Natural killer cell (primary cell): ENCODE data around the gene PTPRN2. TPM values are rescaled to one million over a fixed set of nuclear protein-coding genes. Genes with fewer than 3 reads are reported as not detected.

Experiments used
- ATAC-seq, 3 donors: fragments of 150-1000 bp in 2 of 3; fragments of 200-7000 bp in 1 of 3; cut with Tn5 transposase; 1 replicate in 1 of 3; 2 replicates in 2 of 3; pipeline ENCODE4 v1.10.0; 2021; ENCODE audit warnings: mild to moderate bottlenecking in 2 of 3, moderate library complexity in 2 of 3
- DNase-seq, 2 donors: peaks; one replicate each; pipeline versions ENCODE4 v3.0.0 to v3.0.0-alpha.2; 2013 to 2021; ENCODE audit warnings: mixed read lengths in 1 of 2
- H3K27ac ChIP-seq: one replicate; pipeline ENCODE4 v1.5.1; 2013; ENCODE audit warnings: mild to moderate bottlenecking, low read length
- H3K27me3 ChIP-seq: one replicate; pipeline ENCODE4 v1.6.1; 2013; ENCODE audit warnings: low read length; ENCODE audit not compliant: control insufficient read depth, insufficient read depth
- H3K36me3 ChIP-seq: one replicate; pipeline ENCODE4 v1.6.1; 2013; ENCODE audit warnings: low read length; ENCODE audit not compliant: control insufficient read depth, insufficient read depth
- H3K4me1 ChIP-seq: one replicate; pipeline ENCODE4 v1.6.1; 2013; ENCODE audit warnings: low read length; ENCODE audit not compliant: control insufficient read depth, insufficient read depth
- H3K4me3 ChIP-seq: one replicate; pipeline ENCODE4 v1.5.1; 2013; ENCODE audit warnings: low read length
- H3K9me3 ChIP-seq: one replicate; pipeline ENCODE4 v1.6.1; 2013; ENCODE audit warnings: low read length; ENCODE audit not compliant: control insufficient read depth, insufficient read depth
- H3K27ac Mint-ChIP-seq, 2 donors: one replicate each; pipeline ENCODE4 v1.8.0; 2022; ENCODE audit warnings: mild to moderate bottlenecking in 2 of 2, mixed read lengths in 2 of 2, moderate library complexity in 1 of 2
- H3K27me3 Mint-ChIP-seq, 2 donors: one replicate each; pipeline ENCODE4 v1.8.0; 2022; ENCODE audit warnings: low read depth in 2 of 2, mixed read lengths in 2 of 2
- H3K36me3 Mint-ChIP-seq: one replicate; pipeline ENCODE4 v1.8.0; 2022; ENCODE audit warnings: mixed read lengths
- H3K4me1 Mint-ChIP-seq, 2 donors: one replicate each; pipeline ENCODE4 v1.8.0; 2022; ENCODE audit warnings: mixed read lengths in 2 of 2
- H3K4me3 Mint-ChIP-seq: one replicate; pipeline ENCODE4 v1.8.0; 2022; ENCODE audit warnings: mild to moderate bottlenecking, moderate library complexity, mixed read lengths
- H3K9me3 Mint-ChIP-seq, 2 donors: one replicate each; pipeline ENCODE4 v1.8.0; 2022; ENCODE audit warnings: mixed read lengths in 2 of 2
- WGBS: methylation state at CpG from one replicate; pipeline ENCODE4 v1.1.7; 2013; ENCODE audit warnings: missing lambda C conversion rate; ENCODE audit not compliant: insufficient coverage; 5-methylcytosine and 5-hydroxymethylcytosine counted together
- intact Hi-C: fragments of 100-400 bp; cut with micrococcal nuclease; formaldehyde crosslinking; loops from one replicate; pipeline ENCODE4 v1.14.2; 2022
- total RNA-seq, 4 donors: library from RNA; stranded (reverse); fragments of 120-200 nt in 1 of 4; gene quantifications; one replicate each; pipeline versions ENCODE4 v1.2.3 to v1.2.4, GENCODE V29; 2013 to 2022
- TF ChIP-seq, protein P1 (sequence below): fragments of 200-600 bp; IDR thresholded peaks from one replicate; pipeline ENCODE4 v1.8.0; 2022; ENCODE audit warnings: antibody characterized with exemption

PTPRN2 gene
- total RNA-seq, 3 donors from 2014 or later (not counting 1 experiment from before 2014, with no cell fraction given), result 1.3 to 2.5 (median 1.9) TPM

DNA sequence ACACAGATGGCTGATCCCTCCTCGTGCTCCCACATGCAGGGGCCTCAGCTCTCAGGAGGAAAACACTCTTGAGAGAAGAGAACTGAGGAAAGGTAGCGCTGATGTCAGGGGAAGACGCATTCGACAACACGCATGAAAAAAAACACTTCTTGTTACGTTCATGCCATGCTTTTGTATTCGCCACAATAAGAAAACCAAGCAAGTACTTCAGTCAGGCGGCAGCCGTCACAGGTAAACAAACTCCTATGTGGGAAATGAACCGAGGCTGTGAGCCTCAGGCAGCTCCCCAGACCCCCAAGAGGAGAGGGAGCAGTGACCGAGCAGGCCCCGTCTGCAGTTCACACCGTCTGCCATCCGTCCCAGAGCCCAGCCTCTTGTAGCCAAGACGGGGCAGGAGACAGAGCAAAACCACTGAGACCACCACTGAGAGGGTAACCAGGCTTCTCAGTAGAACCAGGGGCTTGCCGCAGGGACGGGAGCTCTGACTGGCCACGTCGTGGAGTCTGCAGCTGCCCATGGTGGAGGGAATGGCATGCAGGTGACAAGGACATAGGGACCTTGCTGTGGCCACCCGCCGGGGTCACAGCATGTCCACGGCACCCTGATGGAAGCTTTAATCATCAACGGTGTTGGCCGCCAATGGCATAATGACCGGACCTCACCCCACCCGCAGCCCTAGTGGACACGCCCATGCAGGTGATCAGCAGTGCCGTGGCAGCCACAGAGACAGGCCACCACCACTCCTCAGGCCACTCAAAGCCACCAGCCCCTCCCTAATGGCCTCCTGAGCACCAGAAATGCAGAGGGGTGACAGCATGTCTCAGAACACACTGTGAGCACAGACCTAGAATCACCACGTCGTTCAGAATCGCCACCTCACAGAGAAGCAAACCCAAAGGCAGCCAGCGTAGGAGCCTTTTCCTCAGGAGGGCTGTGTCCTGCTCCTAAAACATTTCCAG, 304.3 kb downstream of the PTPRN2 start:
- intact Hi-C loops, result no loop called here
- Mint-ChIP-seq H3K36me3 (no peaks in the 10 kb centered on the region), H3K4me3 (no peak overlapping the region), H3K27ac (no peak overlapping the region), H3K4me1 (no peaks in the 10 kb centered on the region), H3K27me3 (no peaks in the 10 kb centered on the region), H3K9me3 (peaks cover 2 to 11% of the 10 kb centered on the region in 2 donors)
- ATAC-seq, result no peak
- Histone ChIP-seq H3K36me3 (no peaks in the 10 kb centered on the region), H3K27ac (no peak overlapping the region), H3K27me3 (no peaks in the 10 kb centered on the region), H3K4me1 (no peaks in the 10 kb centered on the region), H3K4me3 (no peak overlapping the region), H3K9me3 (no peaks in the 10 kb centered on the region)
- WGBS, result 88% methylated on average over 32 of the region's 32 CpGs
- TF ChIP-seq, protein P1, sequence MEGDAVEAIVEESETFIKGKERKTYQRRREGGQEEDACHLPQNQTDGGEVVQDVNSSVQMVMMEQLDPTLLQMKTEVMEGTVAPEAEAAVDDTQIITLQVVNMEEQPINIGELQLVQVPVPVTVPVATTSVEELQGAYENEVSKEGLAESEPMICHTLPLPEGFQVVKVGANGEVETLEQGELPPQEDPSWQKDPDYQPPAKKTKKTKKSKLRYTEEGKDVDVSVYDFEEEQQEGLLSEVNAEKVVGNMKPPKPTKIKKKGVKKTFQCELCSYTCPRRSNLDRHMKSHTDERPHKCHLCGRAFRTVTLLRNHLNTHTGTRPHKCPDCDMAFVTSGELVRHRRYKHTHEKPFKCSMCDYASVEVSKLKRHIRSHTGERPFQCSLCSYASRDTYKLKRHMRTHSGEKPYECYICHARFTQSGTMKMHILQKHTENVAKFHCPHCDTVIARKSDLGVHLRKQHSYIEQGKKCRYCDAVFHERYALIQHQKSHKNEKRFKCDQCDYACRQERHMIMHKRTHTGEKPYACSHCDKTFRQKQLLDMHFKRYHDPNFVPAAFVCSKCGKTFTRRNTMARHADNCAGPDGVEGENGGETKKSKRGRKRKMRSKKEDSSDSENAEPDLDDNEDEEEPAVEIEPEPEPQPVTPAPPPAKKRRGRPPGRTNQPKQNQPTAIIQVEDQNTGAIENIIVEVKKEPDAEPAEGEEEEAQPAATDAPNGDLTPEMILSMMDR, result no peak
- no peak for DNase-seq

DNA sequence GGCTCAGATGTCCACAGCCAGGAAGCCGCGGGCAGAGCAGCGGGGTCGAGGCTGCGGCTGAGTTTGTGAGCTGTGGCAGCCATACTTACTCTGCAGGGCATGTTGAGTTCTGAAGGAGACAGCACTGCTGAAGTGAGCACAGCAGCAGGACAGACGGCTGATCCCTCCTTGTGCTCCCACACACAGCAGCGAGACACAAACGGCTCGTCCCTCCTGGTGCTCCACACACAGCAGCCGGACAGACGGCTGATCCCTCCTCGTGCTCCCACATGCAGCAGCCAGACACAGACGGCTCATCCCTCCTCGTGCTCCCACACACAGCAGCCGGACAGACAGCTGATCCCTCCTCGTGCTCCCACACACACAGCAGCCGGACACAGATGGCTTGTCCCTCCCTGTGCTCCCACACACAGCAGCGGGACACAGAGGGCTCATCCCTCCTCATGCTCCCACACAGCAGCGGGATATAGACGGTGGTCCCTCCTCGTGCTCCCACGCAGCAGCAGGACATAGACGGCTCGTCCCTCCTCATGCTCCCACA, 305.1 kb downstream of the PTPRN2 start:
- no peak for ATAC-seq
- Mint-ChIP-seq H3K27ac (no peak overlapping the region), H3K4me1 (no peaks in the 10 kb centered on the region)

DNA sequence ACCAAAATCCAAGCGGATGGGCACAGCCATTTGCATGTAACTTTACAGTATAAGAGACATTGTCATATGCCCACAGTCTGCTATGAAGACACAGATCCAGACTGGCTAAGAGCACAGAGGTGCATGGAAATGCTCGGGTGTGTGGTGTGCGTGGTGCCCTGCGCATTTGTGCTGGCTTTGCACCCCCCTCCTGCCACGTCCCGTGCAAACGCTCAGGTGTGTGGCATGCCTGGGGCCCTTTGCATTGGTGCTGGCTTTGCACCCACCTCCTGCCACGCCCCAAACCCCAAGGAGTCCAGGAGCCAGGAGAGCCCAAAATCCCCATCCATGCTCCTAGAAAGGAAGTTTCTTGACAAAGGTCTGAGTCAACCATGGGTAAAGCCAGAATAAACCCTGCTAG, 306.2 kb downstream of the PTPRN2 start:
- no peak for ATAC-seq
- no peak overlapping the region for H3K4me3 ChIP-seq
- no peaks in the 10 kb centered on the region for H3K36me3 ChIP-seq
- H3K27ac ChIP-seq, result no peak overlapping the region
- H3K27me3 ChIP-seq, result no peaks in the 10 kb centered on the region
- no peaks in the 10 kb centered on the region for H3K9me3 Mint-ChIP-seq
- no peaks in the 10 kb centered on the region for H3K36me3 Mint-ChIP-seq
- H3K4me1 Mint-ChIP-seq, result no peaks in the 10 kb centered on the region
- H3K27ac Mint-ChIP-seq, result no peak overlapping the region
- H3K4me3 Mint-ChIP-seq, result no peak overlapping the region
- no peaks in the 10 kb centered on the region for H3K27me3 Mint-ChIP-seq
- no peaks in the 10 kb centered on the region for H3K4me1 ChIP-seq
- 87% methylated on average over 8 of the region's 8 CpGs for WGBS
- TF ChIP-seq, protein P1, result no peak
- intact Hi-C loops, result no loop called here
- H3K9me3 ChIP-seq, result no peaks in the 10 kb centered on the region
- DNase-seq, result no peak

More for the DNA sequence above, 305.1 kb downstream of the PTPRN2 start:
- H3K36me3 ChIP-seq, result no peaks in the 10 kb centered on the region
- Mint-ChIP-seq H3K36me3 (no peaks in the 10 kb centered on the region), H3K27me3 (no peaks in the 10 kb centered on the region), H3K9me3 (peaks cover 0 to 4% of the 10 kb centered on the region in 2 donors), H3K4me3 (no peak overlapping the region)
- no peak for DNase-seq
- no peaks in the 10 kb centered on the region for H3K9me3 ChIP-seq
- intact Hi-C loops, result no loop called here
- no peak overlapping the region for H3K27ac ChIP-seq
- H3K27me3 ChIP-seq, result no peaks in the 10 kb centered on the region
- H3K4me3 ChIP-seq, result no peak overlapping the region
- WGBS, result 89% methylated on average over 24 of the region's 24 CpGs
- TF ChIP-seq, protein P1, result no peak
- no peaks in the 10 kb centered on the region for H3K4me1 ChIP-seq
